ENCODE data around the gene DNAAF1. TPM values are rescaled to one million over a fixed set of nuclear protein-coding genes. Genes with fewer than 3 reads are reported as not detected.

The DNAAF1 gene
- total RNA-seq, 1 experiment from 2014 or later = not detected

DNA sequence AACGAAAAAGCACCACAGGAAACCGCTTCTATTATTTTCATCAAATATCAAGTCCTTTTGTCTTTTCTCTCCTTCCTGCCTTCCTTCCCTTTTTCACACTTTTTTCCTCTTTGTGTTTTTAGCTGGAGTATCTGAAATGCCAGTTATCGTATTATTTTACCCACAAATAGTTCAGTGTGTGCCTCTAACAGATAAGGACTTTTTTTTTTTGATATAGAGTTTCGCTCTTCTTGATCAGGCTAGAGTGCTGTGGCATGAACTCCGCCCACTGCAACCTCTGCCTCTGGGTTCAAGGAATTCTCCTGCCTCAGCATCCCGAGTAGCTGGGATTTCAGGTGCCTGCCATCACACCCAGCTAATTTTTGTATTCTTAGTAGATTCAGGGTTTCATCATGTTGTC, 10.7 kb downstream of the DNAAF1 start:
- POLR2A ChIA-PET = interaction anchor here (0.6 to 1.3 kb wide), 3 partner anchors 24 to 50 kb away, joined by 3 to 5 read pairs (median 3); partner anchors contain the start of gene MBTPS1
- no TSS peak for BruUV-seq (replicated peaks)
- Mint-ChIP-seq H3K27ac (ENCODE audit: low read depth, unreplicated experiment) (no peak overlapping the region), H3K9me3 (ENCODE audit: unreplicated experiment) (no peaks in the 10 kb centered on the region), H3K36me3 (ENCODE audit: insufficient read depth, unreplicated experiment) (peaks cover 9% of the 10 kb centered on the region), H3K4me1 (ENCODE audit: insufficient read depth, unreplicated experiment) (no peaks in the 10 kb centered on the region), H3K27me3 (ENCODE audit: insufficient read depth, unreplicated experiment) (peaks cover 14% of the 10 kb centered on the region), H3K4me3 (ENCODE audit: unreplicated experiment) (no peak overlapping the region)
- CTCF ChIA-PET = interaction anchor here (0.7 to 1.6 kb wide), 4 partner anchors 14 to 96 kb away, joined by 3 to 6 read pairs (median 3); no protein-coding TSS in a partner anchor
- intact Hi-C loops (cut with micrococcal nuclease) = no loop called here
- TF ChIP-seq, protein P1, sequence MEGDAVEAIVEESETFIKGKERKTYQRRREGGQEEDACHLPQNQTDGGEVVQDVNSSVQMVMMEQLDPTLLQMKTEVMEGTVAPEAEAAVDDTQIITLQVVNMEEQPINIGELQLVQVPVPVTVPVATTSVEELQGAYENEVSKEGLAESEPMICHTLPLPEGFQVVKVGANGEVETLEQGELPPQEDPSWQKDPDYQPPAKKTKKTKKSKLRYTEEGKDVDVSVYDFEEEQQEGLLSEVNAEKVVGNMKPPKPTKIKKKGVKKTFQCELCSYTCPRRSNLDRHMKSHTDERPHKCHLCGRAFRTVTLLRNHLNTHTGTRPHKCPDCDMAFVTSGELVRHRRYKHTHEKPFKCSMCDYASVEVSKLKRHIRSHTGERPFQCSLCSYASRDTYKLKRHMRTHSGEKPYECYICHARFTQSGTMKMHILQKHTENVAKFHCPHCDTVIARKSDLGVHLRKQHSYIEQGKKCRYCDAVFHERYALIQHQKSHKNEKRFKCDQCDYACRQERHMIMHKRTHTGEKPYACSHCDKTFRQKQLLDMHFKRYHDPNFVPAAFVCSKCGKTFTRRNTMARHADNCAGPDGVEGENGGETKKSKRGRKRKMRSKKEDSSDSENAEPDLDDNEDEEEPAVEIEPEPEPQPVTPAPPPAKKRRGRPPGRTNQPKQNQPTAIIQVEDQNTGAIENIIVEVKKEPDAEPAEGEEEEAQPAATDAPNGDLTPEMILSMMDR (IDR thresholded peaks at IDR 0.05; ENCODE audit: unreplicated experiment) = no peak
- no peak for DNase-seq (ENCODE audit: unreplicated experiment)

DNA sequence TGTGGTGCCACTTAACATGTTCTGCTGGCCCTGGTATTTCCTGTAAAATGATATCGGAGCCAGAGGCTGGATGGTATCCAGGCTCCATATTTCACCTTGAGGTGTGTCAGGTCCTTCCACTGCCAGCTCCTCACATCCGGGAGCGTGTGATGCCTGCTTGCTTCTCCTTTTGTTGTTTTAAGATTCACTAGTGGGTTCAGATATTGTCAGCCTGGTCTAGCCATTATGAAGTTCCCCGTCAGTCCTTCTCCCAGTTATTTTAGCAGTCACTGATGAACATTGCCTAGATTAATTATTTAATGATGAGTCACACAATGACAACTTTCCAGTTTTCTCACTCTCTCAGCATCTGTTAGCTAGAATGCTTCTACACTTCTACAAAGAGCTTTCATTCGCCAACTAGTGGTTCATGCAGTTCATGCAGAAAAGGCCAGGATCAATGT, 11.3 kb downstream of the DNAAF1 start:
- POLR2A ChIA-PET = interaction anchor here (0.5 to 1.3 kb wide), 3 partner anchors 40 to 1530 kb away, joined by 3 to 5 read pairs (median 3); partner anchors contain the start of gene MBTPS1
- Mint-ChIP-seq H3K36me3 (ENCODE audit: insufficient read depth, unreplicated experiment) (peaks cover 9% of the 10 kb centered on the region), H3K4me3 (ENCODE audit: unreplicated experiment) (no peak overlapping the region), H3K4me1 (ENCODE audit: insufficient read depth, unreplicated experiment) (no peaks in the 10 kb centered on the region), H3K27me3 (ENCODE audit: insufficient read depth, unreplicated experiment) (peaks cover 14% of the 10 kb centered on the region), H3K9me3 (ENCODE audit: unreplicated experiment) (no peaks in the 10 kb centered on the region), H3K27ac (ENCODE audit: low read depth, unreplicated experiment) (no peak overlapping the region)
- CTCF ChIA-PET = interaction anchor here (0.6 to 1.6 kb wide), 6 partner anchors 11 to 77 kb away, joined by 3 to 6 read pairs (median 3); no protein-coding TSS in a partner anchor
- BruUV-seq (replicated peaks) = no TSS peak
- TF ChIP-seq, protein P1 (IDR thresholded peaks at IDR 0.05; ENCODE audit: unreplicated experiment) = no peak
- no peak for DNase-seq (ENCODE audit: unreplicated experiment)
- intact Hi-C loops (cut with micrococcal nuclease) = no loop called here

DNA sequence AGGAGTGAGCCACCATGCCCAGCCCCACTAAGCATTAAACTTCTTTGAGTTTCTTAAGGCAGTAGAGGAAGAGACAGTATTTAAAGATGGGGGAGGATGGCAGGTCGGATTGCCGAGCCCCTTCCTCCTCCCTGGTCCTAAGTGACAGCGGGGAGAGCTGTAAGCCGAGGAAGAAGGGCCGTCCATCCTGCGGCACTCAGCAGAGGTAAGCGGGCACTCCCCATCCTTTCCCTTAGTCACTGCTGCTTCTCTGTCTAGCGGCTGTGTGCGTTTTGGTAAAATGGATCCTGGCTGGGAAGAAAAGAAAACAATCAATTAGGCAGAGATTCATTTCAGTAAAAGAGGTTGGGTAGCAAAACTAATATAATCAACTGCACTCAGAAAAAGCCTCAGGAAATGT, 13.9 kb downstream of the DNAAF1 start:
- H3K27me3 Mint-ChIP-seq (ENCODE audit: insufficient read depth, unreplicated experiment) = peaks cover 17% of the 10 kb centered on the region
- no peak overlapping the region for H3K27ac Mint-ChIP-seq (ENCODE audit: low read depth, unreplicated experiment)
- CTCF ChIA-PET = interaction anchor here (1.1 kb wide), 1 partner anchor 28 kb away, joined by 4 read pairs; the partner anchor contains the start of gene TAF1C
- TF ChIP-seq, protein P1 (IDR thresholded peaks at IDR 0.05; ENCODE audit: unreplicated experiment) = no peak
- DNase-seq (ENCODE audit: unreplicated experiment) = no peak
- no peaks in the 10 kb centered on the region for H3K9me3 Mint-ChIP-seq (ENCODE audit: unreplicated experiment)
- intact Hi-C loops (cut with micrococcal nuclease) = no loop called here
- BruUV-seq (replicated peaks) = no TSS peak
- peaks cover 9% of the 10 kb centered on the region for H3K36me3 Mint-ChIP-seq (ENCODE audit: insufficient read depth, unreplicated experiment)
- H3K4me1 Mint-ChIP-seq (ENCODE audit: insufficient read depth, unreplicated experiment) = no peaks in the 10 kb centered on the region
- no peak overlapping the region for H3K4me3 Mint-ChIP-seq (ENCODE audit: unreplicated experiment)
- POLR2A ChIA-PET = no interaction called here

DNA sequence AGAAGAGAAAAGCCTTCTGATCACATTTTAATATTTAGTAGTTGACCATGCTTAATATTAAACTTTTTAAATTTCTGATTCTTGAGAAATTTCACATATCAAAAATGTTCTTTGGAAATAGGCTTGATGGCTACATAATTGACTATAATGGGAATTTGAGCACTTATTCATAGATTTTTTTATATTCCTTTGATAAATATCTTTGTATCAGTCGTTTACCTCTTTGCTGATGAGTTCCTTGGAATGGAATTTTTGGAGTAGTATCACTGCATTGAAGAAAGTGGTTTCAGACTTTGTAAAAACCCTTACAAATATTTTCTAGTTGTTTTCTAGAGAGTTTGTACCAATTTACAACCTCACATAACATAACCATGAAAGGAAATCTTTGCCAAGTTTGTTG, 14.7 kb downstream of the DNAAF1 start:
- POLR2A ChIA-PET = interaction anchor here (0.7 kb wide), 1 partner anchor 27 kb away, joined by 3 read pairs; no protein-coding TSS in a partner anchor
- Mint-ChIP-seq H3K4me1 (ENCODE audit: insufficient read depth, unreplicated experiment) (no peaks in the 10 kb centered on the region), H3K9me3 (ENCODE audit: unreplicated experiment) (no peaks in the 10 kb centered on the region), H3K36me3 (ENCODE audit: insufficient read depth, unreplicated experiment) (peaks cover 9% of the 10 kb centered on the region), H3K27me3 (ENCODE audit: insufficient read depth, unreplicated experiment) (peaks cover 25% of the 10 kb centered on the region), H3K27ac (ENCODE audit: low read depth, unreplicated experiment) (no peak overlapping the region), H3K4me3 (ENCODE audit: unreplicated experiment) (no peak overlapping the region)
- no peak for DNase-seq (ENCODE audit: unreplicated experiment)
- CTCF ChIA-PET = no interaction called here
- TF ChIP-seq, protein P1 (IDR thresholded peaks at IDR 0.05; ENCODE audit: unreplicated experiment) = no peak
- no TSS peak for BruUV-seq (replicated peaks)
- intact Hi-C loops (cut with micrococcal nuclease) = no loop called here

Data from MCF 10A (cell line).